Thyroid gland (tissue), 4 donors: ENCODE data around the gene FLT1. TPM values are rescaled to one million over a fixed set of nuclear protein-coding genes. Genes with fewer than 3 reads are reported as not detected.

ENCODE experiments used
- DNase-seq, 2 donors: peaks; one replicate each; pipeline ENCODE4 v3.0.0-alpha.2; 2019
- H3K27ac ChIP-seq, 3 donors: fragments of 200-600 bp; sonication (generic); 1 replicate in 2 of 3; 2 replicates in 1 of 3; pipeline ENCODE4 v1.5.1; 2016 to 2019; ENCODE audit warnings: mild to moderate bottlenecking in 1 of 3, moderate library complexity in 1 of 3
- H3K27me3 ChIP-seq: fragments of 200-600 bp; sonication (generic); one replicate; pipeline ENCODE4 v1.5.1; 2019
- H3K36me3 ChIP-seq, 2 donors: fragments of 200-600 bp; sonication (generic); one replicate each; pipeline ENCODE4 v1.5.1; 2016 to 2019
- H3K4me1 ChIP-seq, 2 donors: fragments of 200-600 bp; sonication (generic); one replicate each; pipeline ENCODE4 v1.5.1; 2017 to 2019
- H3K4me3 ChIP-seq, 3 donors: fragments of 200-600 bp; sonication (generic); replicated peaks in 1 of 3; 1 replicate in 2 of 3; 2 replicates in 1 of 3; pipeline ENCODE4 v1.5.1; 2016; ENCODE audit warnings: mild to moderate bottlenecking in 1 of 3
- H3K9me3 ChIP-seq: fragments of 200-600 bp; sonication (generic); one replicate; pipeline ENCODE4 v1.5.1; 2017
- CTCF ChIP-seq, 6 experiments: fragments of 200-600 bp in 3 of 6; fragments of 450-650 bp in 3 of 6; sonication (generic) in 3 of 6; IDR thresholded peaks; one replicate each; pipeline ENCODE4 v1.5.1; 2016 to 2019; ENCODE audit warnings: antibody characterized with exemption in 6 of 6, mild to moderate bottlenecking in 2 of 6, inconsistent platforms in 1 of 6, moderate library complexity in 1 of 6
- POLR2A ChIP-seq, 2 donors: fragments of 450-650 bp; IDR thresholded peaks; one replicate each; pipeline ENCODE4 v1.6.1; 2017; ENCODE audit warnings: antibody characterized with exemption in 2 of 2, mild to moderate bottlenecking in 2 of 2, moderate library complexity in 1 of 2
- WGBS, 2 donors: methylation state at CpG; one replicate each; pipeline ENCODE4 v1.1.5; 2017; 5-methylcytosine and 5-hydroxymethylcytosine counted together
- intact Hi-C: fragments of 100-400 bp; cut with DNase I; formaldehyde crosslinking; loops from one replicate; pipeline ENCODE4 v1.15.1; 2023
- total RNA-seq, 4 donors: library from RNA; depleted of rRNA; stranded (reverse); fragments of >200 nt; gene quantifications; one replicate each; pipeline ENCODE4 v1.2.3, GENCODE V29; 2016

FLT1 gene
- total RNA-seq, 4 donors from 2014 or later = 23.4 to 132 (median 44.4) TPM

- no peaks in the 10 kb centered on the region for H3K27me3 ChIP-seq
- no peak for TF ChIP-seq POLR2A (IDR thresholded peaks at IDR 0.05)
- TF ChIP-seq CTCF (IDR thresholded peaks at IDR 0.05) = no peak
- H3K4me3 ChIP-seq = no peak overlapping the region
- H3K4me1 ChIP-seq = peaks cover 7 to 10% of the 10 kb centered on the region in 2 donors
- 78 to 79% methylated on average over 3 of the region's 3 CpGs for WGBS, 2 donors
- no peaks in the 10 kb centered on the region for H3K9me3 ChIP-seq
- no peak for DNase-seq
- H3K27ac ChIP-seq = no peak overlapping the region
- intact Hi-C loops = no loop called here
- H3K36me3 ChIP-seq = no peaks in the 10 kb centered on the region
Measured at GRCh38 chr13:28528388-28528787, 33.5 kb upstream of the FLT1 start.

- 81 to 85% methylated on average over 13 of the region's 13 CpGs for WGBS, 2 donors
- Histone ChIP-seq H3K9me3 (no peaks in the 10 kb centered on the region), H3K27ac (no peak overlapping the region), H3K4me3 (no peak overlapping the region), H3K27me3 (no peaks in the 10 kb centered on the region), H3K36me3 (no peaks in the 10 kb centered on the region), H3K4me1 (peaks cover 7 to 10% of the 10 kb centered on the region in 2 donors)
- no peak for TF ChIP-seq CTCF (IDR thresholded peaks at IDR 0.05)
- TF ChIP-seq POLR2A (IDR thresholded peaks at IDR 0.05) = no peak
- DNase-seq = no peak
- intact Hi-C loops = no loop called here
Measured at GRCh38 chr13:28527629-28528028, 32.7 kb upstream of the FLT1 start.

GRCh38 chr13:28526876-28527275 lies 31.9 kb upstream of the FLT1 start:
- no peak overlapping the region for H3K4me3 ChIP-seq
- DNase-seq = no peak
- H3K36me3 ChIP-seq = no peaks in the 10 kb centered on the region
- TF ChIP-seq CTCF (IDR thresholded peaks at IDR 0.05) = no peak
- TF ChIP-seq POLR2A (IDR thresholded peaks at IDR 0.05) = no peak
- H3K9me3 ChIP-seq = no peaks in the 10 kb centered on the region
- no peak overlapping the region for H3K27ac ChIP-seq
- WGBS, 2 donors = 80 to 85% methylated on average over 10 of the region's 10 CpGs
- intact Hi-C loops = no loop called here
- H3K27me3 ChIP-seq = no peaks in the 10 kb centered on the region
- peaks cover 6 to 10% of the 10 kb centered on the region in 2 donors for H3K4me1 ChIP-seq

- no peaks in the 10 kb centered on the region for H3K36me3 ChIP-seq
- DNase-seq = peak; percentile 48 to 60
- 38 to 66% methylated on average over 8 of the region's 8 CpGs for WGBS, 2 donors
- H3K27ac ChIP-seq = no peak overlapping the region
- TF ChIP-seq CTCF (IDR thresholded peaks at IDR 0.05) (no peak), POLR2A (IDR thresholded peaks at IDR 0.05) (no peak)
- intact Hi-C loops = no loop called here
- no peaks in the 10 kb centered on the region for H3K27me3 ChIP-seq
- H3K9me3 ChIP-seq = no peaks in the 10 kb centered on the region
- H3K4me3 ChIP-seq = no peak overlapping the region
- H3K4me1 ChIP-seq = no peaks in the 10 kb centered on the region
Measured at GRCh38 chr13:28522871-28523270, 27.9 kb upstream of the FLT1 start.

GRCh38 chr13:28513745-28514144 lies 18.8 kb upstream of the FLT1 start:
- Histone ChIP-seq H3K36me3 (no peaks in the 10 kb centered on the region), H3K27me3 (no peaks in the 10 kb centered on the region), H3K4me1 (no peaks in the 10 kb centered on the region), H3K27ac (no peak overlapping the region), H3K9me3 (no peaks in the 10 kb centered on the region), H3K4me3 (no peak overlapping the region)
- TF ChIP-seq CTCF (IDR thresholded peaks at IDR 0.05) = no peak
- DNase-seq = no peak
- whole genome bisulfite sequencing, 2 donors = 95% methylated on average over 4 of the region's 4 CpGs
- intact Hi-C loops = no loop called here
